Epithelial cell of proximal tubule (primary cell): ENCODE measurements around the gene CLASP1. TPM values are rescaled to one million over a fixed set of nuclear protein-coding genes. Genes with fewer than 3 reads are reported as not detected.
A peak's percentile ranks its signal among the peaks of the same experiment; 100 is the strongest.
"Not testable (repeated sequence)": the region's sequence is repeated elsewhere in the genome, so short reads cannot be mapped to it uniquely, and the experiment has no call there.

Source experiments
- DNase-seq: peaks from one replicate; pipeline ENCODE4 v3.0.0-alpha.2; 2011; ENCODE audit warnings: low read depth
- H3K4me3 ChIP-seq: 2 replicates; pipeline ENCODE4 v1.5.1; 2011; ENCODE audit warnings: low read depth, mild to moderate bottlenecking, low read length
- CTCF ChIP-seq: conservative IDR thresholded peaks from 2 replicates; pipeline ENCODE4 v1.5.1; 2012; ENCODE audit warnings: low read depth, mild to moderate bottlenecking, low read length
- total RNA-seq: library from RNA; depleted of rRNA; stranded (reverse); fragments of >200 nt; gene quantifications from 2 replicates; pipeline ENCODE4 v1.2.3, GENCODE V29; 2015

Gene CLASP1
- total RNA-seq: 26.2 and 35.0 TPM in 2 replicates

GRCh38 chr2:121649149-121649595 is at the start of gene CLASP1:
Gene CLASP1, minus strand, starts transcription at chr2:121649462. Its CDS starts 43,567 bp downstream, at chr2:121605895.
- H3K4me3 ChIP-seq: peak within 1 kb of the TSS; percentile 82
- DNase-seq: no peak

GRCh38 chr2:121698318-121698930 is 49.2 kb upstream of the CLASP1 start:
- H3K4me3 ChIP-seq: no peak overlapping the region
- DNase-seq: no peak
- no peak for TF ChIP-seq CTCF

More at GRCh38 chr2:121649149-121649595, at the start of gene CLASP1:
- TF ChIP-seq CTCF: no peak

GRCh38 chr2:121697108-121697631 is 47.9 kb upstream of the CLASP1 start:
- H3K4me3 ChIP-seq: no peak overlapping the region
- no peak for DNase-seq
- no peak for TF ChIP-seq CTCF

- no peak for TF ChIP-seq CTCF
Observed at GRCh38 chr2:121696410-121696930, 47.2 kb upstream of the CLASP1 start.

GRCh38 chr2:121695171-121695451 is 45.8 kb upstream of the CLASP1 start:
- TF ChIP-seq CTCF: no peak
- DNase-seq: no peak
- H3K4me3 ChIP-seq: no peak overlapping the region

More at GRCh38 chr2:121696410-121696930, 47.2 kb upstream of the CLASP1 start:
- DNase-seq: no peak
- no peak overlapping the region for H3K4me3 ChIP-seq

GRCh38 chr2:121694398-121695170 is 45.3 kb upstream of the CLASP1 start:
- TF ChIP-seq CTCF: no peak
- no peak overlapping the region for H3K4me3 ChIP-seq
- no peak for DNase-seq

GRCh38 chr2:121690572-121690971 is 41.3 kb upstream of the CLASP1 start:
- not testable (repeated sequence) for DNase-seq, H3K4me3 ChIP-seq
